K562 (cell line): ENCODE results near the gene MEX3A. TPM values are rescaled to one million over a fixed set of nuclear protein-coding genes. Genes with fewer than 3 reads are reported as not detected.

Source experiments
- BCOR ChIP-seq: fragments of 450-650 bp; IDR thresholded peaks from 2 replicates; pipeline ENCODE4 v1.6.1; 2016
- CEBPG ChIP-seq, 3 experiments: fragments of 200-800 bp in 1 of 3; sonication (Bioruptor generic) in 1 of 3; sonication (generic) in 1 of 3; formaldehyde crosslinking in 1 of 3; IDR thresholded peaks in 2 of 3; conservative IDR thresholded peaks in 1 of 3; 2 replicates each; pipeline versions ENCODE4 v1.6.1 to v1.8.0; 2016 to 2022; ENCODE audit warnings: missing compliant biosample characterization in 2 of 3, missing genetic modification characterization in 2 of 3, mild to moderate bottlenecking in 1 of 3, missing genetic modification reagents in 1 of 3
- CHCHD3 ChIP-seq: fragments of 250-450 bp; sonication (Bioruptor Pico); IDR thresholded peaks from 2 replicates; pipeline ENCODE4 v2.1.2; 2022; ENCODE audit warnings: mild to moderate bottlenecking
- CREM ChIP-seq: IDR thresholded peaks from 2 replicates; pipeline ENCODE4 v1.6.1; 2014; ENCODE audit warnings: antibody characterized with exemption, low read depth
- EP400 ChIP-seq: fragments of 450-650 bp; IDR thresholded peaks from 2 replicates; pipeline ENCODE4 v1.6.1; 2017; ENCODE audit warnings: antibody characterized with exemption, mild to moderate bottlenecking, moderate library complexity
- HDAC1 ChIP-seq, 2 experiments: fragments of 450-650 bp; IDR thresholded peaks; 2 replicates each; pipeline ENCODE4 v1.6.1; 2016 to 2017; ENCODE audit warnings: inconsistent platforms in 1 of 2, mild to moderate bottlenecking in 1 of 2, moderate library complexity in 1 of 2
- HNRNPK ChIP-seq: fragments of 200-400 bp; formaldehyde crosslinking; IDR thresholded peaks from one replicate; pipeline ENCODE4 v1.6.1; 2018; ENCODE audit warnings: mild to moderate bottlenecking, low read depth, low read length; ENCODE audit not compliant: poor library complexity, severe bottlenecking
- KDM5B ChIP-seq: fragments of 200-600 bp; sonication (generic); IDR thresholded peaks from 2 replicates; pipeline ENCODE4 v1.6.1; 2012; ENCODE audit warnings: low read depth, mild to moderate bottlenecking, moderate library complexity, low read length, control low read depth, inconsistent platforms; ENCODE audit not compliant: insufficient replicate concordance
- LCOR ChIP-seq: sonication (generic); formaldehyde crosslinking; IDR thresholded peaks from 2 replicates; pipeline ENCODE4 v1.8.0; 2022; ENCODE audit warnings: mild to moderate bottlenecking, missing genetic modification reagents
- LEF1 ChIP-seq: fragments of 450-650 bp; IDR thresholded peaks from 2 replicates; pipeline ENCODE4 v1.6.1; 2016; ENCODE audit warnings: mild to moderate bottlenecking
- MAFF ChIP-seq: IDR thresholded peaks from 2 replicates; pipeline ENCODE4 v1.6.1; 2012; ENCODE audit warnings: low read length, improper control_type of control experiment
- MCM2 ChIP-seq: fragments of 450-650 bp; IDR thresholded peaks from 2 replicates; pipeline ENCODE4 v1.6.1; 2017; ENCODE audit warnings: low read depth, mild to moderate bottlenecking
- MLX ChIP-seq, 2 experiments: fragments of 450-650 bp in 1 of 2; sonication (generic) in 1 of 2; formaldehyde crosslinking; conservative IDR thresholded peaks; 2 replicates each; pipeline versions ENCODE4 v1.4.0 to v1.8.1; 2020 to 2022; ENCODE audit warnings: mild to moderate bottlenecking in 1 of 2, missing genetic modification reagents in 1 of 2
- PHF8 ChIP-seq: fragments of 200-600 bp; sonication (generic); IDR thresholded peaks from 2 replicates; pipeline ENCODE4 v1.6.1; 2012; ENCODE audit warnings: mixed run types, mild to moderate bottlenecking, inconsistent platforms, low read length, moderate library complexity, borderline replicate concordance
- SMAD2 ChIP-seq: fragments of 150-350 bp; IDR thresholded peaks from 2 replicates; pipeline ENCODE4 v1.6.1; 2014; ENCODE audit warnings: low read depth, mild to moderate bottlenecking, low read length
- SMAD4 ChIP-seq: fragments of 250-450 bp; sonication (Bioruptor Pico); conservative IDR thresholded peaks from 2 replicates; pipeline ENCODE4 v1.8.0; 2021; ENCODE audit warnings: inconsistent platforms, mild to moderate bottlenecking, moderate library complexity
- THAP12 ChIP-seq: fragments of 250-450 bp; sonication (Bioruptor Pico); IDR thresholded peaks from 2 replicates; pipeline ENCODE4 v1.9.0; 2021; ENCODE audit warnings: mild to moderate bottlenecking, inconsistent platforms
- TOE1 ChIP-seq, 2 experiments: fragments of 450-650 bp in 1 of 2; sonication (generic) in 1 of 2; formaldehyde crosslinking in 1 of 2; IDR thresholded peaks; 2 replicates each; pipeline versions ENCODE4 v1.7.1 to v1.8.0; 2016 to 2022; ENCODE audit warnings: borderline replicate concordance in 2 of 2, mild to moderate bottlenecking in 2 of 2, antibody characterized with exemption in 1 of 2, inconsistent platforms in 1 of 2, low read depth in 1 of 2, missing genetic modification reagents in 1 of 2, moderate library complexity in 1 of 2
- ZNF174 ChIP-seq: fragments of 250-450 bp; sonication (Bioruptor Pico); IDR thresholded peaks from 2 replicates; pipeline ENCODE4 v1.4.0; 2020; ENCODE audit warnings: mild to moderate bottlenecking
- polyA plus RNA-seq, 8 experiments: library from polyadenylated mRNA; depleted of rRNA in 4 of 8; stranded (reverse) in 5 of 8; unstranded in 3 of 8; fragments of >200 nt; fragmentation: Nextera tagmentation in 2 of 8; fragmentation: Illumina TruSeq in 1 of 8; extraction: Ambion mirVana in 2 of 8; extraction: Trizol in 1 of 8; gene quantifications; 2 replicates each; pipeline versions ENCODE4 v1.2.1 to v1.2.3, GENCODE V29; 2011 to 2014; ENCODE audit warnings: inconsistent platforms in 1 of 8, missing spikeins in 1 of 8
- total RNA-seq, 7 experiments: library from RNA; depleted of rRNA in 6 of 7; stranded (reverse); fragments of >200 nt in 6 of 7; fragmentation: Illumina TruSeq in 2 of 7; extraction: Trizol in 2 of 7; gene quantifications; 2 replicates each; pipeline versions ENCODE4 v1.2.1 to v1.2.3, GENCODE V29; 2011 to 2021; ENCODE audit warnings: low replicate concordance in 1 of 7
- TF ChIP-seq, protein P1 (sequence below), 2 experiments: fragments of 450-650 bp in 1 of 2; IDR thresholded peaks; 2 replicates each; pipeline ENCODE4 v1.6.1; 2011 to 2017; ENCODE audit warnings: low read depth in 2 of 2, antibody characterized with exemption in 1 of 2, borderline replicate concordance in 1 of 2, low read length in 1 of 2, mild to moderate bottlenecking in 1 of 2, mixed read lengths in 1 of 2; ENCODE audit not compliant: control insufficient read depth in 1 of 2

MEX3A gene
- total and polyA plus RNA-seq, 9 of the 15 experiments (the other 6 are each of a cell fraction or from before 2014, with no cell fraction given), result 0.36 to 13.7 (median 5.2) TPM

DNA sequence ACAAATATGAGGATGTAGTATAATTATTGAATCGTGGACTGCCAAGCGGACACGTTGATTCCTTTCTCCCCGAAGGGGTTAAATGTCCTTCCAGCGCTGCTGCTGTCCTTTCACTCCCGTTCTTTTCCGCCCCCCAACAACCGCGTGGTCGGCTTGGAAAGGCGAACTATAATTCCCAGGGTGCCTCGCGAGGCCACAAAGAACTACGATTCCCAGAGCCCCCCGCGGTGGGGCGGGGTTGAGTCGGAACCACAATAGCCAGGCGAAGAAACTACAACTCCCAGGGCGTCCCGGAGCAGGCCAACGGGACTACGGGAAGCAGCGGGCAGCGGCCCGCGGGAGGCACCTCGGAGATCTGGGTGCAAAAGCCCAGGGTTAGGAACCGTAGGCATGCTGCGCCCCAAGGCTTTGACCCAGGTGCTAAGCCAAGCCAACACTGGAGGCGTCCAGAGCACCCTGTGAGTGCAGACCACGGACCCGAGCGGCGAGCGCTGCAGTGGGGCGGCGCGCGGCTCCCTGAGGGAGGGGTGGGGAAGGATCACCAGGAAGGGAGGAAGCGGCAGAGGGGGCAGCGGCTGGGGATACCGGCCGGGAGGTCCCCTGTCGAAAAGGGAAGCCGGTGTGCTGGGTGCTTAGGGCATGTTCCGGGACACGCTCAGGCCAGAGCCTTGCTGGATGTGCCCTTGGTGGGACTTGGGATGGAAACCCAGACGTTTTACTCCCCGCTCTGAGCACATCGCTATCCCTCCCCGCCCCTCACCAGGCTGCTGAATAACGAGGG is 27.6 kb downstream of the MEX3A start, which contains the start of gene LAMTOR2 (continued):
- TF ChIP-seq HDAC1 (IDR thresholded peaks at IDR 0.05), result peak in 1 of 2 experiments; percentile 86; a peak in 2 of 4 replicates
- TF ChIP-seq SMAD4 (CRISPR knock-in tag), result peak; percentile 62; the same call in 1 of the 2 replicates
- no peak; the same call in 1 of the 2 replicates for TF ChIP-seq LCOR (CRISPR knock-in tag)
- TF ChIP-seq EP400, result peak; percentile 95
- no peak for TF ChIP-seq CEBPG (CRISPR knock-in tag; IDR thresholded peaks at IDR 0.05)
- TF ChIP-seq CEBPG (tag; conservative IDR thresholded peaks at IDR 0.05 in 1 of 2, IDR thresholded peaks at IDR 0.05 in 1 of 2), result no peak
- TF ChIP-seq CHCHD3 (CRISPR knock-in tag), result 0 out of 2 replicates have a peak, but pooled peaks have one; percentile 35
- TF ChIP-seq PHF8, result peak; percentile 85
- no peak for TF ChIP-seq SMAD2
- TF ChIP-seq, protein P1, sequence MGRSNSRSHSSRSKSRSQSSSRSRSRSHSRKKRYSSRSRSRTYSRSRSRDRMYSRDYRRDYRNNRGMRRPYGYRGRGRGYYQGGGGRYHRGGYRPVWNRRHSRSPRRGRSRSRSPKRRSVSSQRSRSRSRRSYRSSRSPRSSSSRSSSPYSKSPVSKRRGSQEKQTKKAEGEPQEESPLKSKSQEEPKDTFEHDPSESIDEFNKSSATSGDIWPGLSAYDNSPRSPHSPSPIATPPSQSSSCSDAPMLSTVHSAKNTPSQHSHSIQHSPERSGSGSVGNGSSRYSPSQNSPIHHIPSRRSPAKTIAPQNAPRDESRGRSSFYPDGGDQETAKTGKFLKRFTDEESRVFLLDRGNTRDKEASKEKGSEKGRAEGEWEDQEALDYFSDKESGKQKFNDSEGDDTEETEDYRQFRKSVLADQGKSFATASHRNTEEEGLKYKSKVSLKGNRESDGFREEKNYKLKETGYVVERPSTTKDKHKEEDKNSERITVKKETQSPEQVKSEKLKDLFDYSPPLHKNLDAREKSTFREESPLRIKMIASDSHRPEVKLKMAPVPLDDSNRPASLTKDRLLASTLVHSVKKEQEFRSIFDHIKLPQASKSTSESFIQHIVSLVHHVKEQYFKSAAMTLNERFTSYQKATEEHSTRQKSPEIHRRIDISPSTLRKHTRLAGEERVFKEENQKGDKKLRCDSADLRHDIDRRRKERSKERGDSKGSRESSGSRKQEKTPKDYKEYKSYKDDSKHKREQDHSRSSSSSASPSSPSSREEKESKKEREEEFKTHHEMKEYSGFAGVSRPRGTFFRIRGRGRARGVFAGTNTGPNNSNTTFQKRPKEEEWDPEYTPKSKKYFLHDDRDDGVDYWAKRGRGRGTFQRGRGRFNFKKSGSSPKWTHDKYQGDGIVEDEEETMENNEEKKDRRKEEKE (IDR thresholded peaks at IDR 0.05; ENCODE audit: borderline replicate concordance in 1 of 2, control insufficient read depth in 1 of 2, low read depth in 2 of 2, low read length in 1 of 2), result peak in 1 of 2 experiments; percentile 84; a peak in 1 of 4 replicates
- TF ChIP-seq MAFF, result no peak
- TF ChIP-seq ZNF174 (CRISPR knock-in tag), result no peak
- TF ChIP-seq THAP12 (CRISPR knock-in tag), result peak; percentile 12; the same call in 1 of the 2 replicates
- peak; percentile 88 for TF ChIP-seq CREM
- no peak for TF ChIP-seq HNRNPK
- no peak for TF ChIP-seq BCOR
- TF ChIP-seq MCM2, result no peak
- TF ChIP-seq MLX (CRISPR knock-in tag; conservative IDR thresholded peaks at IDR 0.05), result no peak
- TF ChIP-seq TOE1 (IDR thresholded peaks at IDR 0.05; ENCODE audit: borderline replicate concordance), result peak; percentile 84
- TF ChIP-seq TOE1 (CRISPR knock-in tag; IDR thresholded peaks at IDR 0.05; ENCODE audit: borderline replicate concordance, low read depth), result peak; percentile 54; the same call in 1 of the 2 replicates
- peak; percentile 60; the same call in 1 of the 2 replicates for TF ChIP-seq LEF1
- TF ChIP-seq KDM5B, result peak; percentile 14
